HG03159 (cell line): Measurements from ENCODE around the gene ZSWIM1.
"Not testable (repeated sequence)": the region's sequence is repeated elsewhere in the genome, so short reads cannot be mapped to it uniquely, and the experiment has no call there.

ENCODE experiments used
- ATAC-seq: cut with Tn5 transposase; IDR thresholded peaks from one replicate; pipeline ENCODE4 v1.9.1; 2021; ENCODE audit warnings: mild to moderate bottlenecking, moderate library complexity; ENCODE audit not compliant: unreplicated experiment

Gene ZSWIM1

GRCh38 chr20:45853484-45853883, 27.5 kb upstream of the ZSWIM1 start:
- no peak for ATAC-seq

GRCh38 chr20:45857114-45857881, 23.7 kb upstream of the ZSWIM1 start, which contains the start of the genes ACOT8 and ZSWIM3:
Gene ACOT8, minus strand, starts transcription at chr20:45857392. Its CDS starts 77 bp downstream, at chr20:45857315.
Gene ZSWIM3, plus strand, starts transcription at chr20:45857614. Its CDS starts 212 bp downstream, at chr20:45857826.
- ATAC-seq, result peak; percentile 95

GRCh38 chr20:45857882-45858216, 23.2 kb upstream of the ZSWIM1 start:
- peak; percentile 26 for ATAC-seq

DNA sequence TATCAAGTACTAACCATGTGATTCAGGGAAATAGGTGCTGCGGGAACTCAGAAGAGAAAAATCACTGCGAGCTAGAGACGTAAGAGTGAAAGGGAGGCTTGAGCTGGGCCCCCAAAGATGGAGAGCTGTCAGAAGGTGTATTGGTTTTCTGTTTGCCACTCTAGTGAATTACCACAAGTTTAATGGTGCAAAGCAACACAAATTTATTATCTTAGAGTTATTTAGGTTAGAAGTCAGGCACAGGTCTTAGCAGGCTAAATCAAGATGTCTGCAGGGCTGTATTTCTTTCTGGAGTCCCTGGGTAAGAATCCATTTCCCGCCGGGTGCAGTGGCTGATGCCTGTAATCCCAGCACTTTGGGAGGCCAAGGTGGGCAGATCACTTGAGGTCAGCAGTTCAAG, 21.1 kb upstream of the ZSWIM1 start:
- ATAC-seq, result no peak

- no peak for ATAC-seq
These were observed 20.3 kb upstream of the ZSWIM1 start for GRCh38 chr20:45860560-45861220.

DNA sequence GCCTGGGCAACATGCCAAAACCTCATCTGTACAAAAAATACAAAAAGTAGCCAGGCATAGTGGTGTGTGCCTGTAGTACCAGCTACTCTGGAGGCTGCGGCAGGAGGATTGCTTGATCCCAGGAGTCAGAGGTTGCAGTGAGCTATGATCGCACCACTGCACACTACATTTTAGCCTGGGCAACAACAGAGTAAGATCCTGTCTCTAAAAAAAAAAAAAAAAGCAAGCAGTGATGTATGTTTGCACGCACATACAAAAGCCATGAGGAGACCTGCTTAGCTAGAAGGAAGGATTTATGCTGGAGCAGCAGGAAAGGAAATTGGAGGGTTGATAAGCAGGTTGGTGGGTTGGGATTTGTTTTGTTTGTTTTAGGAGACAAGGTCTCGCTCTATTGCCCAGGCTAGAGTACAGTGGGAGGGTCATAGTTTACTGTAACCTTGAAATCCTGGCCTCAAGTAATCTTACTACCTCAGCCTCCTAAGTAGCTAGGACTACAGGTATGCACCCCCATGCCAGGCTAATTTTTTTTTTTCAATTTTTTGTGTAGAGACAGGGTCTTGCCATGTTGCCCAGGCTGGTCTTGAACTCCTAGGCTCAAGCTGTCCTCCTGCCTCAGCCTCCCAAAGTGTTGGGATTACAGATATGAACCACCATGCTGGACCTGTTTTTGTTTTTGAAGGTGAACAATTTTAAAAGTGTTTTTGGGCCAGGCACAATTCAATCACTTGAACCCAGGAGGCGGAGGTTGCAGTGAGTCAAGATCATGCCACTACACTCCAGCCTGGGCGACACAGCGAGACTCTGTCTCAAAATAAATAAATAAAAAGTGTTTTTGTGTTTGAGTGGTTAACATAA, 19.6 kb upstream of the ZSWIM1 start:
- ATAC-seq, result no peak

DNA sequence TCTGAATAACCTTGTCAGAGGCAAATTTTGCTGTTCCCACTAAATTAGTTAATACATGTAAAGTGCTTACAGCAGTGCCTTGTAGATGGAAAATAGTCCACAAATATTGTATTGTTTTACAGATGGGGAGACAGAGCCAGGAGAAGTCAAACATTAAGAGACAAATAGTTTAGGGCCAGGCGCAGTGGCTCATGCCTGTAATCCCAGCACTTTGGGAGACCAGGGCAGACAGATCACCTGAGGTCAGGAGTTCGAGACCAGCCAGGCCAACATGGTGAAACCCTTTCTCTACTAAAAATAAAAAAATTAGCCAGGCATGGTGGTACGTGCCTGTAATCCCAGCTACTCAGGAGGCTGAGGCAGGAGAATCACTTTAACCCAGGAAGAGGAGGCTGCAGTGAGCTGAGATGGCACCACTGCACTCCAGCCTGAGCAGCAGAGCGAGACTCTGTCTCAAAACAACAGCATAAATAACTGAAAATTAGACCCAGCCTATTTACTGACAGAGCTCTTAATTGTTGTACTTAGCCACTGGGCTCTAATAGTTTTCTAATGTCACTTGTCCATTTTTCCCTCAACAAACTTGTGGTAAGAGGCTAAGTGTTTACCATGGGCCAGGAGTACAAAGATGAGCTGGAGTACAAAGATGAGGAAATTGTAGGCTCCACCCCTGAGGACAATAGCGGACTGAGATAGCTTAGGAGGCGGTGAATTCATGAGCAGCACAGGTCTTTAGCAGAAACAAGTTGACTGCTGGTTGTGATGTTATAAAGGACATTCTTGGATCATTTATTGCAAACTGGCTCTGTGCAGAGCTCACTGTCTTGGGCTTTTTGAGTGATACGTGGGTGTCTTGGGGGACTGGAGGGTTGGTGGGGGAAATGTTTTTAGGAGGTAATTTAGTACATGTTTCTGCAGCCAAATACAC, 17.2 kb upstream of the ZSWIM1 start:
- ATAC-seq, result no peak

DNA sequence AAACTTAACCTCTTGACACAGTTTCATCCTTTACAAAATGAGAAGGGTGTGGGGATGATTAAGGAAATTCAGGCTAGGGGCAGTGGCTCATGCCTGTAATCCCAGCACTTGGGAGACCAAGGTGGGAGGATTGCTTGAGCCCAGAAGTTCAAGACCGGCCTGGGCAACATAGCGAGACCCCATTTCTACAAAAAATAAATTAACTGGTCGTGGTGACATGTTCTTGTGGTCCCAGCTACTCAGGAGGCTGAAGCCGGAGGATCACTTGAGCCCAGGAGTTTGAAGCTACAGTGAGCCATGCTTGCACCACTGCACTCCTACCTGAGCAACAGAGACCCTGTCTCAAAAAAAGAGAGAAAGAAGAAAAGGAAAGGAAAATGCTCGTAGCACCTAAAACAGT, 14.6 kb upstream of the ZSWIM1 start:
- ATAC-seq, result no peak

DNA sequence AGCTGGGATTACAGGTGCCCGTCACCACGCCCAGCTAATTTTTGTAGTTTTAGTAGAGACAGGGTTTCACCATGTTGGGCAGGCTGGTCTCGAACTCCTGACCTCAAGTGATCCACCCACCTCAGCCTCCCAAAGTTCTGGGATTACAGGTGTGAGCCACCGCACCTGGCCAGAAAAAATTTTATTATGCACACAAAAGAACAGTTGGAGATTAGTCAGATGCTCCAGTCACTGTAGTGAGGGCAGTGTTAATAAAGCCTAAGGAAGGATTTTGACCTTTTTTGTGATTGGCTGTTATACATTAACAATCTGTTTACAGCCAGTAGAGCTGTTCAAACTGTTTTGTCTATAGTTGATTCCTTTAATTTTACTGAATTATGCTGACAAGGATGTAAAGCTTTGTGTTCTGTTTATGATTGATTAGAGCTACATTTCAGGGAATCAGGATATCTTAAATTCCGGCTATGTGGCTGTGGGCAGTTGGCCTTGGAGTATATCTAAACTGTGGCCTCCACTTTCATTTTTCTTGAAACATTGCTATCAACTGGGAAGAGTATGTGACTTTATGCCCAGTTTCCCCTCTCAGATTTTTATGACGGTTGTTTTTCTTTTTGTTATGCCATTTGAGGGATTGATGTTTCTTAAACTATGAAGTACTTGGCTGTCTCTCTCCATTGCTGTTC, 13.8 kb upstream of the ZSWIM1 start:
- no peak for ATAC-seq

- no peak for ATAC-seq
These were observed 13.2 kb upstream of the ZSWIM1 start for GRCh38 chr20:45867819-45868176.

DNA sequence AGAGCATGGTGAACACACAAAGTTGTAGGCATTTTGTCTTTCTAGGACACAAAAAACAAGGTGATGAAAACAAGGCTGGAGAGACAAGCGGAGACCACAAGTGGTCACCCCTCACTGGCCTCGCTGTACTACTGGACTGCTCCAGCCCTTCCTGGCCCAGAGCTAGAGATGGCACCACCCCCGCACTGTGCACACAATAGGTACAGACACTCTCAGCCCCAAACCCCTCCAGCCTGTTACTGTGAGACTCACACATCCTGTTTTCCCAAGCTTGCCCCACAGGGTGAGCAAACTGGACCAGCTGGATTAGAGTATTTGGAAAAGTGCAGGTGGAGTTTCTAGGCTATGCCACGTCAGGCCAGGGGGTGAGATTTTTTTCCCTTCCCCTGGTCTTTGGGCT, 8.4 kb upstream of the ZSWIM1 start:
- no peak for ATAC-seq

DNA sequence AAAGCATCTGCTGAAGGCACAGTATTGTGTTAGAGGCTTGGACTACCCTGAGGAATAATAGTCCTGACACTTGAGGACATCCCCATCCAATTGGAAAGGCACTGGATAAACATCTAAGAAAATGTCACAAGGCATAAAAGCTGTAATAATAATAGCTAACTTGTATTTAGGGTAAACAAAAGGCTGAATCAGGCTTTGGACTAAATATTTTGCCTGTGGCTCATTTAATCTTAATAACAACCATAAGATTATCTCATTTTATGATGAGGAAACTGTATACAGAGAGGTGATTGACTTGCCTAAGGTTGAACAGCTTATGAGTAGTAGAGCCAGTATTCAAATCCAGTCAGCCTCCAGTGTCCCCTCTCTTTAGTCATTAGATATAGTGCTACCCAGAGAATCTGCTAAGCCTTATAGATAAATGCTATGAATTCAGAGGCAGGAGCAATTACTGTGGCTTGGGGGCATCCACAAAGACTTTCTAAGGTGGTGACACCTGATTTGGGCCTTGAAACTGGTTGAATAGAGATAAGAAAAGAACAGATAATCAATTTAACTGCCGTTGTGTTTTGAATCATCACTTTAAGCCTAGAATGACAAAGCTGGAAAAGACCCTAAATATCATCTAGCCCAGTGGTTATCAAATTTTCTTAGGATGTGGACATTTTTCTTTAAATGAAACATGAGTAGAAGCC, 7.5 kb upstream of the ZSWIM1 start:
- ATAC-seq, result no peak

GRCh38 chr20:45874104-45874481, 6.9 kb upstream of the ZSWIM1 start:
- not testable (repeated sequence) for ATAC-seq

GRCh38 chr20:45874576-45874975, 6.5 kb upstream of the ZSWIM1 start:
- ATAC-seq, result no peak

- no peak for ATAC-seq
These were observed 2.8 kb upstream of the ZSWIM1 start for GRCh38 chr20:45878076-45878761.

DNA sequence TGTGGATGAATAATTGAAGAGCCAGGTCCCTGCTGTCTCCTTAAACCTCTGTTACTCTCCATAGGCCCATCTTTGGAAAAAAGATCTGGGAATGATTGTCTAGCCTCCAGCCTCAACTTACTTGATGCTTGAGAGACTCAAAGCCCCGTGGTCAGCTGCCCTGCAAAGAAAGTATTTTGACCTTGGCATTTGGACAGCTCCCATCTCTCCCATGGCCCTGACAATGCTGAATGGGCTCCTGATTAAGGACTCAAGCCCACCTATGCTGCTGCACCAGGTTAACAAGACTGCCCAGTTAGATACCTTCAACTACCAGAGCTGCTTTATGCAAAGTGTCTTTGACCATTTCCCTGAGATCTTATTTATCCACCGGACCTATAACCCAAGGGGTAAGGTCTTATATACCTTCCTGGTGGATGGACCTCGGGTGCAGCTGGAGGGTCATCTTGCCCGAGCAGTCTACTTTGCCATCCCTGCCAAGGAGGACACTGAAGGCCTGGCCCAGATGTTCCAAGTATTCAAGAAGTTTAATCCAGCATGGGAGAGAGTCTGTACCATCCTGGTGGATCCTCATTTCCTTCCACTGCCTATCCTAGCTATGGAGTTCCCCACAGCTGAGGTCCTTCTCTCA, 1.6 kb downstream of the ZSWIM1 start:
- ATAC-seq, result no peak

GRCh38 chr20:45883100-45883469, 2.1 kb downstream of the ZSWIM1 start:
- no peak for ATAC-seq

DNA sequence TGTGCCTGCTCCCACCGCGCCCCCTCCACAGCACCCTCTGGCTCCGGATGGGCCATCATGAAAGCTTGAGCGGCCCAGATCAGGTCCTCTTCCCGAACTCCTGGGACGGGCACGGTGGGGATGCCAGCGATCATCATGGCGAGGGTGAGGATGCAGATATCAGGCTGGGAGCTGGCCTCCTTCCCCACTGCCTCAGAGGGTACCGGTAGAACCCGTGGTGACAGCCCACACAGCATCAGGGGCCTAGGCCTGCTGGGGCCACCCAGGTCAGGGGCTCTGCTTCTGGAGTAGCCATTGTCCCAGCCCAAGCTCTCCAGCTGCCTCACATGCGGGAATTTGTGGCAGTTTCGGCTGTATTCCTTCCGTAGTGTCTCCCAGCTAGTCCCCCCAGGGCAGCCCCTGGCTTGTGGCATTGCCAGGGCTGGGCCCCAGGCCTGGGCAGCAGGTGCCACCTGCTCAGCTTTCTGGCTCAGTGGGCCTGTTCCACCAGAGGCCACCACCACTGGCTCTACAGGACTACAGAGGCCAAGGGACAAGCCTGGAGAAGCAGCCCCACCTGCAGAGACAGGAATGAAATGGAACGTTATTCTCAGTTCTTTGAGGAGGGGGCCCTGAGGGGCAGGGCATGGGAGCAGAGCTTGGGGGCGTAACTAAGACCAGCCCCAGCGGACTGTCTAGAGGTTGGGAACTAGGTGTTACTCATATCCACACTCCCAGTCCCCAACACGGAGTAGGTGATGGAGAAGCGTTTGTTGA, 5.7 kb downstream of the ZSWIM1 start:
- no peak for ATAC-seq
